ENCODE data around the gene SCNM1.

DNA sequence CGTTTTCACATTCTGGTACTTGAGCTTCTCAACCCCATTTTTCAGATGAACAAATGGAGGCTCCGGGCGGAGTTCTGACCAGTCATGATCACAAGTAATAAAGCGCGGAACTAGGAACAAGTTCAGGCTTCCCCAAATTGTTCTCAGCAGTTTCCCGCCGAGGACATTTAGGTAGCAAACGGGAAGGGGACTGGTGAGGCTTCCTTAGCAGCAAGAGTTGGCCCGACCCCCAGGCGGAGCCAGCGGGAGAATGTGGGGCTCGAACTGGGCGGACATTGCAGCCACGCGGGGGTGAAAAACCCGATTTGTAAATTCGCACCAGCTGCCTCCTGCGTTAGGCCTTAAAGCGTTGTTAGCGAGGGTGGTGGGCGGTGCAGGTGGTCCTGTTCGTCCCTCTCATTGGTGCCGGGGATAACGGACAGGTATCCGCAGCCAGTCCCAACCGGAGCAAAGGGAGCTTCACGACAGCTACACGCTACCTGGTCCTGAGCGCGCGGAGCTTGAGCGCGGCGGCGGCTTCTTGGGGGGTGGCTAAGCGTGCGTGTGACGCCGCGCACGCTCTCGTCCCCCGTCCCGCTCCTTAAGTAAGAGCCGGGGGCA is 34.9 kb upstream of the SCNM1 start:
- TF ChIP-seq, protein P1, sequence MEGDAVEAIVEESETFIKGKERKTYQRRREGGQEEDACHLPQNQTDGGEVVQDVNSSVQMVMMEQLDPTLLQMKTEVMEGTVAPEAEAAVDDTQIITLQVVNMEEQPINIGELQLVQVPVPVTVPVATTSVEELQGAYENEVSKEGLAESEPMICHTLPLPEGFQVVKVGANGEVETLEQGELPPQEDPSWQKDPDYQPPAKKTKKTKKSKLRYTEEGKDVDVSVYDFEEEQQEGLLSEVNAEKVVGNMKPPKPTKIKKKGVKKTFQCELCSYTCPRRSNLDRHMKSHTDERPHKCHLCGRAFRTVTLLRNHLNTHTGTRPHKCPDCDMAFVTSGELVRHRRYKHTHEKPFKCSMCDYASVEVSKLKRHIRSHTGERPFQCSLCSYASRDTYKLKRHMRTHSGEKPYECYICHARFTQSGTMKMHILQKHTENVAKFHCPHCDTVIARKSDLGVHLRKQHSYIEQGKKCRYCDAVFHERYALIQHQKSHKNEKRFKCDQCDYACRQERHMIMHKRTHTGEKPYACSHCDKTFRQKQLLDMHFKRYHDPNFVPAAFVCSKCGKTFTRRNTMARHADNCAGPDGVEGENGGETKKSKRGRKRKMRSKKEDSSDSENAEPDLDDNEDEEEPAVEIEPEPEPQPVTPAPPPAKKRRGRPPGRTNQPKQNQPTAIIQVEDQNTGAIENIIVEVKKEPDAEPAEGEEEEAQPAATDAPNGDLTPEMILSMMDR (IDR thresholded peaks at IDR 0.05; ENCODE audit: insufficient read depth, low read length) = no peak
- TF ChIP-seq POLR2AphosphoS5 (IDR thresholded peaks at IDR 0.05; ENCODE audit: low read depth) (no peak), GABPA (IDR thresholded peaks at IDR 0.05; ENCODE audit: low read depth) (no peak)
- TF ChIP-seq, protein P2, sequence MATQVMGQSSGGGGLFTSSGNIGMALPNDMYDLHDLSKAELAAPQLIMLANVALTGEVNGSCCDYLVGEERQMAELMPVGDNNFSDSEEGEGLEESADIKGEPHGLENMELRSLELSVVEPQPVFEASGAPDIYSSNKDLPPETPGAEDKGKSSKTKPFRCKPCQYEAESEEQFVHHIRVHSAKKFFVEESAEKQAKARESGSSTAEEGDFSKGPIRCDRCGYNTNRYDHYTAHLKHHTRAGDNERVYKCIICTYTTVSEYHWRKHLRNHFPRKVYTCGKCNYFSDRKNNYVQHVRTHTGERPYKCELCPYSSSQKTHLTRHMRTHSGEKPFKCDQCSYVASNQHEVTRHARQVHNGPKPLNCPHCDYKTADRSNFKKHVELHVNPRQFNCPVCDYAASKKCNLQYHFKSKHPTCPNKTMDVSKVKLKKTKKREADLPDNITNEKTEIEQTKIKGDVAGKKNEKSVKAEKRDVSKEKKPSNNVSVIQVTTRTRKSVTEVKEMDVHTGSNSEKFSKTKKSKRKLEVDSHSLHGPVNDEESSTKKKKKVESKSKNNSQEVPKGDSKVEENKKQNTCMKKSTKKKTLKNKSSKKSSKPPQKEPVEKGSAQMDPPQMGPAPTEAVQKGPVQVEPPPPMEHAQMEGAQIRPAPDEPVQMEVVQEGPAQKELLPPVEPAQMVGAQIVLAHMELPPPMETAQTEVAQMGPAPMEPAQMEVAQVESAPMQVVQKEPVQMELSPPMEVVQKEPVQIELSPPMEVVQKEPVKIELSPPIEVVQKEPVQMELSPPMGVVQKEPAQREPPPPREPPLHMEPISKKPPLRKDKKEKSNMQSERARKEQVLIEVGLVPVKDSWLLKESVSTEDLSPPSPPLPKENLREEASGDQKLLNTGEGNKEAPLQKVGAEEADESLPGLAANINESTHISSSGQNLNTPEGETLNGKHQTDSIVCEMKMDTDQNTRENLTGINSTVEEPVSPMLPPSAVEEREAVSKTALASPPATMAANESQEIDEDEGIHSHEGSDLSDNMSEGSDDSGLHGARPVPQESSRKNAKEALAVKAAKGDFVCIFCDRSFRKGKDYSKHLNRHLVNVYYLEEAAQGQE (IDR thresholded peaks at IDR 0.05; ENCODE audit: insufficient replicate concordance, low read depth) = no peak

Data from HL-60 (cell line).